GM21737 (cell line): ENCODE data around the gene TNFSF11.

Experiments
- ATAC-seq: cut with Tn5 transposase; IDR thresholded peaks from one replicate; pipeline ENCODE4 v1.9.1; 2021; ENCODE audit warnings: mild to moderate bottlenecking, moderate library complexity; ENCODE audit not compliant: unreplicated experiment

Gene TNFSF11

GRCh38 chr13:42607546-42607945 lies 33.6 kb downstream of the TNFSF11 start:
- no peak for ATAC-seq

GRCh38 chr13:42610649-42611048 lies 36.7 kb downstream of the TNFSF11 start:
- ATAC-seq = no peak

GRCh38 chr13:42611086-42611779 lies 37.3 kb downstream of the TNFSF11 start:
- no peak for ATAC-seq

GRCh38 chr13:42612021-42612765 lies 38.2 kb downstream of the TNFSF11 start:
- ATAC-seq = no peak

- no peak for ATAC-seq
Measured at GRCh38 chr13:42614436-42615035, 40.6 kb downstream of the TNFSF11 start.

GRCh38 chr13:42615691-42616090 lies 41.7 kb downstream of the TNFSF11 start:
- no peak for ATAC-seq

GRCh38 chr13:42617221-42617620 lies 43.3 kb downstream of the TNFSF11 start:
- ATAC-seq = no peak

GRCh38 chr13:42623916-42624315 lies 50.0 kb downstream of the TNFSF11 start:
- ATAC-seq = no peak

GRCh38 chr13:42625611-42626010 lies 51.7 kb downstream of the TNFSF11 start:
- no peak for ATAC-seq

- ATAC-seq = no peak
Measured at GRCh38 chr13:42626176-42626860, 52.4 kb downstream of the TNFSF11 start.

- ATAC-seq = no peak
Measured at GRCh38 chr13:42628666-42629065, 54.7 kb downstream of the TNFSF11 start.

GRCh38 chr13:42631181-42631580 lies 57.2 kb downstream of the TNFSF11 start:
- ATAC-seq = no peak

- ATAC-seq = no peak
Measured at GRCh38 chr13:42633495-42633894, 59.5 kb downstream of the TNFSF11 start.

- ATAC-seq = no peak
Measured at GRCh38 chr13:42638101-42638500, 64.1 kb downstream of the TNFSF11 start.

- no peak for ATAC-seq
Measured at GRCh38 chr13:42638886-42639285, 64.9 kb downstream of the TNFSF11 start.

GRCh38 chr13:42643076-42643475 lies 69.1 kb downstream of the TNFSF11 start:
- ATAC-seq = no peak

- ATAC-seq = no peak
Measured at GRCh38 chr13:42644841-42645240, 70.9 kb downstream of the TNFSF11 start.

GRCh38 chr13:42645717-42646116 lies 71.8 kb downstream of the TNFSF11 start:
- ATAC-seq = no peak

GRCh38 chr13:42649141-42649540 lies 75.2 kb downstream of the TNFSF11 start:
- no peak for ATAC-seq

GRCh38 chr13:42649831-42650230 lies 75.9 kb downstream of the TNFSF11 start:
- ATAC-seq = no peak

GRCh38 chr13:42650506-42650905 lies 76.6 kb downstream of the TNFSF11 start:
- no peak for ATAC-seq
